GM19025 (cell line): ENCODE measurements around the gene KDM5B.
"Not testable (repeated sequence)": the region's sequence is repeated elsewhere in the genome, so short reads cannot be mapped to it uniquely, and the experiment has no call there.

ENCODE experiments used
- ATAC-seq: cut with Tn5 transposase; IDR thresholded peaks from one replicate; pipeline ENCODE4 v1.9.1; 2021; ENCODE audit warnings: mild to moderate bottlenecking, low read depth, moderate library complexity; ENCODE audit not compliant: unreplicated experiment

Gene KDM5B

DNA sequence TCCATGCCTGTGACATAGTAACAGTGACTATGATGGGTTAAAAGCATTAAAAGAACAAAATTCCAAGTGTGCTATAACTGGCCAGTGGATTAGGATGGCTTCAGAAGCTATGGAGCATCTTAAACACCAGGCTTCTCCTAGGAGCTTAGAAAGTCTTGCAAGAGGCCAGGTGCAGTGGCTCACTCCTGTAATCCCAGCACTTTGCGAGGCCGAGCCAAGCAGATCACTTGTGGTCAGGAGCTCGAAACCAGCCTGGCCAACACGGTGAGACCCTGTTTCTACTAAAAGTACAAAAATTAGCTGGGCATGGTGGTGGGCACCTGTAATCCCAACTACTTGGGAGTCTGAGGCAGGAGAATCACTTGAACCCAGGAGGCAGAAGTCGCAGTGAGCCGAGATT is 85.2 kb downstream of the KDM5B start:
- not testable (repeated sequence) for ATAC-seq

DNA sequence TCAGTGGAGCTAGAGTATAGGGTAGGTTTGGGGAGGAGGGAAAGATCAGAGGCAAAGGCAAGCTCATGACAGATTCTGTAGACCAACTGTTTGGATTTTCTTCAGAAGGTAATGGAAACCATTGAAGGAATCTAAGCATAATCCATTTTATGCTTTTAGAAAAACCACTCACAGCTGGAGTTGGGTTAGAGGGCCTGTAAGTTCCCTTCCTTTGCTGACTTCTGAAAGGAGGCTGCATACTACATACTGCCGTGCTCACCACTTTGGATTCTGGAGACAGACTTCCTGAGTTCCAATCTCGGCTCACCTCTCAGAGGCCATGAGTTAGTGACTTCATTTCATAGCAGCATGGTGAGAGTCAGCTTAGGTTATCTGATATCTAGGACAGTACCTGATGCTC is 91.6 kb downstream of the KDM5B start:
- ATAC-seq = no peak

DNA sequence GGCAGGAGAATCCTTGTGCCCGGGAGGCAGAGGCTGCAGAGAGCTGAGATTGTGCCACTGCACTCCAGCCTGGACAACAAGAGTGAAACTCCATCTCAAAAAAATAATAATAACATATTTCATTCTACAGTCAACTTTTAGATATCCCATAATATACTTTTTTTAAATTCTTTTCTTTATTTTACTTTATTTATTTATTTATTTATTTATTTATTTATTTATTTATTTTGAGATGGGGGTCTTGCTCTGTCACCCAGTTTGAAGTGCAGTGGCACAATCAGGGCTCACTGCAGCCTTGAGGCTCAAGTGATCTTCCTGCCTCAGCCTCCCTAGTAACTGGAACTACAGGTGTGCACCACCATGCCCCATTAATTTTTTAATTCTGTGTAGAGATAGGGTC is 94.0 kb downstream of the KDM5B start:
- not testable (repeated sequence) for ATAC-seq

DNA sequence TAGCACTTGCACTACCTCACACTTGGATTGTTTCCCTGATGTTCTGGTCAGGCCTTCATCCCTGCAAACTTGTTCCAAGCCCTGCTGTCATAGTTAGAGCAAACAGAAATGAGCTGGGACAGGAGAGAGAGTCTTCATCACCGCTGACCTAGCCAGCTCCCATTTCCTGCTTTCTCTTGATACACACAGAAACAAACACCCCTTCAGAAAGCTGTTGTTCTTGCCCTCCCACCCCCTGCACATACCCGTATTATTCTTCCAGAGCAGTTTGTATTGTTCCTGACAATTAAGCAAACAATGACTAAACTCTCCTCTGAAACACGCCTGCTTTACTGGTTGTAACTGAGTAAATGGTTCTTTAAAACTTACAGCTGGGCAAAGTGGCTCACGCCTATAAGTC is 95.1 kb downstream of the KDM5B start:
- ATAC-seq = no peak

DNA sequence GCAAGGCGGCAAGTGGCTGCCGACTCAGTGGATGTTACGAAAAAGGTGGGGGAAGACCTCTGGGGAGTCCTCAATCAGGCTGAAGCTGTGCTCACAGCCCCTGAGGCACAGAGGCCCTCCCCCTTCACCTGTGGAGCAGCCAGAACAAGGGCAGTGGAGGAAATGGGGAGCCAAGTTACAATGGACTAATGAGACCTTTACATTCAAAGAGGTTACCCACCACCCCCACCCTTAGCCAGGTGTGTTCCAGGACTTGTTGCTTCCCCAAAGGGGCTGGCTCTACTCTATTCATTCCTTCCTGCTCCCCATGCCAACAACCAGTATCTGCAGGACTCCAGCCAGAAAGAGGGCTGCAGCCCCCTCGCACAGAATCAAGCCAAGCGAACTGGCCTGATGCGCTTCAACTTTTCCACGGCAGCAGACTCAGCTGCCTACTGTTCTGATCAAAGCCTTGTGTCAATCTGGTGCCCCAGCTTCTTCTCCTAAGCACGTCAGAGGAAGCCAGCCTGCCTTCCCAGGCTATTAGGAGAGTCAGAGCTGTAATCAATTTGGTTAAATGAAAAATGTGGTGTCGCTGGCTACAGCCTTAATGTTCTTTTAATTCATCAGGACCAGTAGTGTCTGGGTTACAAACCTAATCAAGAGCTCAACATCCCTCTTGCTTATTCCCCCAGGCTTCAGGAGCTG is 96.1 kb downstream of the KDM5B start:
- no peak for ATAC-seq

DNA sequence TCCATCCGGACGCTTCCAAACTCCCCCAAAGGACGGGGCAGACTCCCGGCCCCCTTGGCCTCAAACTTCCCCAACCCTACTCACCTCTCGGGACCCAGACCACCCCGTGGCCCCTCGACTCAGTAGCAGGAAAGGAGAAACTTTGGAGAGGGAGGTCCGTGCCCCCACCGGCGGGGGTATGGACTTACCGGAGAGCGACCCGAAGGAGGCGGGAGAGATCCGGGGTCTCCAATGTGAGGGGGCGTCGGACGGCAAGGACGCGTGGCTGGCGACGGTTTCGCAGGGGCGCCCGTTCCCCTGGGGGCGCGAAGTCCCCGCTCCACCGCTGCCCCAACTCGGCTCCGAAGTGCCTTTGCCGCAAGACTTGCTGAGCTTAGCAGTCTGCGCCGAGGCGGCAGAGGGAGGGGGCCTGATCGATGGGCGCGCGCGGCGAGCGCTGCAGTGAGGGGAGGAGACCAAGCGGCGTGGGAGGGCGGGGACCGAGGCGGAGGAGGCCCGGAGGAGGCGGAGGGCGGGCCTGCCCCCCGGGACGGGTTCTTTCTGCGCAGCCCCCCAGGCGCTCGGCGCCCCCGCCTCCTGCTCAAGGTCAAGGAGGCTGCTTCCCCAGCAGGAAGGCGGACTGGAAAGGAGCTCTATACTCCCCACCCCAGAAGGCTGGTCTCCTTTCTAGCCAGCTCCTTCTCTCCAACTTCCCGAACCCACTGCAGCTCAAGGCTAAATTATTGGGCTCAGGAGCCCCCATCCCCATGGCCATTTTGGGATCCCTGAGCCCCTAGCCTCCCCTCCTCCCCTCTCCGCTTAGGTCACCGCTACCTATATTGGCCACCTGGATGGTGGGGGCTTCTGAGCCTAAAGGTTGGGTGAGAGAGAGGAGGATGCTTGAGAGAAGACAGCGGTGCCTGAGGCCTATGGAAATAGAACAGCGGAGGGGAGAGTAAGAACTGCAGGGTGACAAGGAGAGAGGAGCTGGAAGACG is 97.9 kb downstream of the KDM5B start, which contains the start of gene SYT2:
Gene SYT2 (minus strand): TSS at position 385 of the 976 bp plus-strand sequence. CDS start 104,682 bp downstream, outside the sequence.
- no peak for ATAC-seq

DNA sequence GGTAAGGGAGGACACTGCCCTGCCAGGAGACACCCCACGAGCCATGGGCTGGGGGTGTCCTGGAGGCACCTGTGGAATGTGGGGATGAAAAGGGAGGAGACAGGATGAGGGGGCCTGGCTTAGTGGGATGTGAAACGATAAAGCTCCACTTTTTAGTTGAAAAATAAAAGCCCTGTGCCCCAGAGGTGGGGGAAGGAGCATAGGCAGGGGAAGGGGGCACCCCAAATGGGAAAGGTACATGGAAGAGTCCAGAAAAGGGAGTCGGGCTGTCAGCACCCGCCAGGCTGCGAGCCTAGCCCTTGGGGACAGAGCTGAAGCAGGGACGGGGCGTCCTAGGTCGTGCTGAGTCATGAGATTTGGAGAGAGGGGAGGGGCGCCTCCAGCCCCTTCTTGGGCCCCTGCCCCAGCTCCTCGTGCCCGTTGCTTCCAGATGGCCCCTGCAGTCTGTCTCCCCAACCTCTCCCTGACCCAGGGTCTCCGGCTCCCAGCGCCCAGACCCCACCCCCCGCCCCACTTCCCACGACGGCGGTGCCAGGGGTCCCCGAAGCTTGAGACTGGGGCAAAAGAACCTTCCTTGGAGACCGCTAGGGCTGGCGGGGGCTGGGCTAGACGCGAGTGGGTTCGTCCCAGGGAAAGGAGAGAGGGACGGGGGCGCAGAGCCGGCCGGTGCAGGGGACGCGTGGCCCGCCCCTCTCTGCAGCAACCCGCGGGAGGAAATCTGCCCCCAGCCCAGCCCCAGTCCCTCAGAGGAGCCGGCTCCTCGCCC is 98.8 kb downstream of the KDM5B start:
- no peak for ATAC-seq

DNA sequence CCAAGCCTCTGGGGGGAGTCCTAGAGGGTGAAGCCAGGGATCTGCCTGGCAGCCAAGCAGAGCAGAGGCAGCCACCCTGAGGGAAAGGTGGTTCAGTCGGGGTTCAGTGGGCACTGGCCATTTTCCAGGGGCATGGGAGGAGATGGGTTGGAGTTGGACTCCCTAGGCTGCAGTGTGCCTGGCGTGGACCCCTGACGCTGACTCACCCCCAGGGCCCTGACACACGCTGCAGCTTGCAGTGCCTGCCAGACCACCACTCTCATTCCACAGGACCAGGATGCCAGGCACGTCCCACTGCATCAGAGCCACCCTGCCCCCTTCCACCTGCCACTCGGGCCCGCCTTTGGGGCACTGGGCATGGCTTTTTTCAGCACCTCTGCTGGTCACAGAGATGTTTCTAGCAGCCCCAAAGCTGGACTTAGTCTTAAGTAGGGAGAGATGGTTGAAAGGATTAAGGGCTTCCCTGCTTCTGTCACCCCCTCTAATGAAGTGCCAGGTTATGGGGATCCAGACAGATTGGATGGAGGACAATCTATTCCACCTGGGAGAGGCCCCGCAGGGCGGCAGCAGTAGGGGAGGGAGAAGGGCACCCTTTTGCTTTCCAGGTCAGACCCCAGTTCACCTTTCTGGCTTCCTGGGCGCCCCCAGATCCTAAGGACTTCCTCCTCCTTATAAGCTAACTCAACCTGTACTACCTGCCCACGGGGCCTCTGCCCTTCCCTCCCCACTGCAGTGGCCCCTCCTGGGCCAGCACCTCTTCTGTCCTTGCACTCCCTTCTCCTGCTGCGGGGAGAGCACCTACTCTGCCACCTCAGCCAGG is 99.6 kb downstream of the KDM5B start:
- ATAC-seq = no peak

DNA sequence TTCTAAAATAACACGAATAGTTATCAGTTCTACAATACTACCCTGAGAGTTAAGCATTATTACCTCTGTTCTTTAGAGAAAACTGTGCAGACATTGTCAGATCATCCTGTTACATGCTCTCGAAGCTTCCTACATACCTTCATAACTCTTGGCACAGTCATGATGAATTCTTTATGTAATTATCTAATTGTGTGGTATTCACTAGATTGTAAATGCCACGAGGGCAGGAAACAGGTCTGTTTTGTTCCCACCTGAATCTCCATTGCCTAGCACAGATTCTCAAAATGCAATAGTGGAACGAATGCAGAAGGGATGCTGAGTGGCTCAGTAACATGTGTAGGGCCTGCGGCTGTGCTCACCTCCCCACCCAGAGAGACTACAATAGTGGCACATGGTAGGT is 101.4 kb downstream of the KDM5B start:
- ATAC-seq = no peak

DNA sequence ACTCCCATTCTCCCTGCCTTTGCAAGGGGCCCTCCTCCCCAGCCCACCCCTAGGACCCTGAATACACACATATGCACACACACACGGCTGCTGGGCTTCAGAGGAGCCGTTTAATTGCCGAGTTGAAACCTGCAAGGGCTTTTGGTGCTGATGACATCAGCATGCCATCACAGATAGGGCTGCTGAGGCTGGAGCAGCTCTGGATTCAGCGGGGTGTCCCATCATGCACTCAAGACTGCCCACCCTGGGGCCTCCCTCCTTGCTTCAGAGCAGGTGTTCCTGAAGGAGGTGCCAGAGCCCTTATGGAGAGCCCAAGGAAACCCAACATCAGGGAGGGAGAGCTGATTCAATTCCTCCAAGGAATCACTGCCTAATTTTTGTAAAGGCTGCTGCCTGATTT is 103.6 kb downstream of the KDM5B start:
- ATAC-seq = no peak

DNA sequence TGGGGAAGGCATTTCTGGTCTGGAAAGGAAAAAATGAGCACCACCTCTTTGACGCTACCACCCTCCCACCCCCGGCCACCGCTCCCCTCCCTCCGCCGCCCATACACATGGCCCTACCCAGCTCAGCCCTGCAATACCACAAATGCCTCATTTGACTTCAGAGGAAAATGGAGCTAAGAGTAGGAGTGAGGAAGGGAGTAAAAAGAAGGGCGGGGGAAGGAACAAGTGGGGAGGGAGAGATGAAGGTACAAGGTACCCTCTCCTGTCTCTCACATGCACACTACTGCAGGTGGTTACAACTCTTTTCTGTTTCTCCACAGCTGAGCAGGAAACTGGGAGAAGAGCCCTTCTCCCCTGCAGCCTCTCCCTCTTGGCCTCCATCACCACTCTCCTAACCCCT is 105.0 kb downstream of the KDM5B start:
- ATAC-seq = no peak

DNA sequence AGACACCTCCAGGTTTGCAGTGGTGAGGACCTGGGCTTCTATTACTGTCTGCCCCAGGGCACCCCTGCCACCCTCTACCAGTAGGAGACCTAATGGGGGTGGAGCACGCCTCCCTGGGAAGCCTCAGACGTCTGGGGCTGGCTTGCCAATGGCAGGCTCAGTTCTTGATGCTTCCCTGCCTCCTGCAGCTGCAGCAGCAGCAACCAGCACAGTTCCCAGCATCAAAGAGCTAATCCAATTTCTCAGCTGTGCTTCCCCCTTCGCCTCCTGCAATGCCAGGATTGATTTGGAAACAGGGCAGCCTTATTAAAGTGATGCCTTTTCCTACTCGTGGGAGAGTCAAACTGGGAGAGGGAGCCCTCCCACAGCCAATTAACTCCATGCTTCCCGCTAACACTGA is 106.1 kb downstream of the KDM5B start:
- no peak for ATAC-seq

DNA sequence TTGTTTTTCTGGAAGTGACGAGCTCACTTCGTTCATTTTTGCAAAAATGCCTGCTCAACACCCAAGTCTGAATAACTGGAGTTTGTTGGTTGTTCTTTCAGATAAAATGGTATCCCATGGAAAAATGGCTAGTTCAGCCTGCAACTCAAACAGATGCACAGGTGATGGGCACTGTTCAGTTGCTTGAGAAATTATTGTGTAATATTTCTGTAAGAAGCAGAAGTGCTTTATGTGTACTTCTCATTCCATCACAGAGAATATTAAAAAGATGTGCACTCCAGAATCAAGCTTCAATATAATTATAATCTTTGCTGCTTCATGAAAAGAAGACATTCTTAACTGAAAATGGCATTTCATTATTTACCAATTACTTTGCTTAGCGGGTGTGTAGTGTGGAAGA is 107.0 kb downstream of the KDM5B start:
- no peak for ATAC-seq

DNA sequence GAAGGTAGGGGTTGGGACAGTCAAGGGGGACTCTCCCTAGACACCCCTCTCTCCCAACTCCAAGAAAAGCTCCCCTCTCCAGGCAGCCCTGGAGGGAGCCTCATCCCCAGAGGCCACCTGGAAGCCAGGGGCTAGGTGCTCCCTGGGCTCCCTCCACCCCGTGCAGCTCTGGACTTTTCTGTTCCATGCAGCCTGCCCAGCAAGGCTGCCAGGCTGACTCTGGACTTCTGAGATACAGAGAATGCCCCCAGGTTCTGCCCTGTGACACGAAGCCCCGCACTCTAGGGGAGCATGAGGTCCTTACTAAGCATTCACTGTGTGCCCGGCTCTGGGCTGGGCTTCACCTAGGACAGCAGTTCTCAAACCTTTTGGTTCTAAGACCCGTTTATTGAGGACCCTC is 108.2 kb downstream of the KDM5B start:
- no peak for ATAC-seq

DNA sequence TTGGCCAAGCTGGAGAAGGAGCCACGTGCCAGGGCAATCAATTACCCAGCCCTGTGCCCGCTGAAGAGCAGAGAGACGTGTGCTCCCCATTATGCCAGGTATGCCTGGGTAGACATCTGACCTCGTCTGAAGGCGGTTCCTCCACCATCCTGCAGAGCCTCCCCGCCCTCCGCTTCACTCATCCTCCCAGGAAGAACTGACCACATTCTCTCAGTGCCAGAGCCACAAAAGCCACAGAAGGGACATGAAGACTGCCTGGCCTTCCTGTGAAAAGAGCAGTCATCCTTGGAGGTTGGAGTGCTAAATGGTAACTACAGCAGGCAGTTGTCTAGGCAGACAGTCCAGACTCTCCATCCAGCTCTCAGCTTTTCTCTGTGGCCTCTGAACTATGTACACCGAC is 109.9 kb downstream of the KDM5B start:
- ATAC-seq = no peak

DNA sequence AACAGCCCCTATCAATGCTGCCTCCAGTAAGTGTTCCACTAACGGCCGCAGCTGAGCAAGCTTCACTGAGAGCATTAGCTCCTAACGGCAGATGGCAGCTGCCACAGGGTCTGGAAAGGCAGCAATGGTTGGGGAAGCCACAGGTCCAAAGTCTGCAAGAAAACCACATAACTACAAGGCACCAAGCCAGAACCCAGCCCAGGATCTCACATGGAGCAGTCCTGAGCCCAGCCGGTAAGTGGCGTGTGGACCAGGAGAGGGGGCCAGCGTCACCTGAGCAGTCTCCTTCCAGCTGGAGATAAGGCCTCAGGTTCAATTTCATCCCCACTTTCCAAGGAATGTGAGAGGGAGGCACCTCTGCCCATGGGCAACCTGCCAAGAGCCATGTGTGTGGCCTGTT is 111.2 kb downstream of the KDM5B start:
- no peak for ATAC-seq

DNA sequence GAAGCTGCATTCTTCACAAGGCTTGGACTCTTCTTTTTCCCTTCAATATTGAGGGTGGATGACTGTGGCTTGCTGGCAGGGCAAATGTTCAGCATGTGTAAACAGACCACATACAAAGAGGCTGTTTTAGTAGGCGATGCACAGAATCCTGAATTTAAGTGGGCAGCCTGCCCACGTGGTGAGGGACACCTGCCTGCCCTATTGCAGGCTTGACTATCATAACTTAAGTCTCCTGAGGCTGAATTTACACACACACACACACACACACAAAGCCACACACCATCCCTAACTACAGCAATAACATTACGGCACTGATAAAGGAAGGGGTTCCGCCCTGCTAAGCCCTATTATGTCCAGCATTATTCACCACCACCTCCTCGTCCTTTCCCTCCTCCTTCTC is 113.9 kb downstream of the KDM5B start:
- ATAC-seq = no peak

DNA sequence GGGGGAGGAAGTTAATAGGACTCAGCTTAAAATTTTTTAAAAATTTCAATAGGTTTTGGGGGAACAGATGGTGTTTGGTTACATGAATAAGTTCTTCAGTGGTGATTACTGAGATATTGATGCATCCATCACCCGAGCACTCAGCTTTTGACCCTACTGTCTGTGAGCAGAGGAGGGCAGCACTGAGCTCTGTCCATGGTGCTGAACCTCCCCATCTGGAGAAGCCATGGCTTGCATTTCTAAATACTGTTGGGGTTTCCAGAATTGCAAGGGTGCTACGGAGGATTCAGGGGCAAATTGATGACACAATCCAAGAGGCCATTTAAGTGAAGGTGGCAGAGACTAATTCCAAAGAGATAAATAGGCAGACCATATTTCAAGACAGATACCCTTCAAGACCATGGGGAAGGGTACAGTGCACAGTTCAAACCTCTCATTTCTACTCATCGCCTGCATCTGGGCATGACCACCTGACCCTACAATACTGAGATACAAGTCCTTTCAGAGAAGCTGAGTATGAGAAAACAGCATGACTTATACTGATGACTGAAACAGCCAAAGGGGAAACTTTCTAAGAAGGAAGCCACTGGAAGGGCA is 115.2 kb downstream of the KDM5B start:
- ATAC-seq = no peak

DNA sequence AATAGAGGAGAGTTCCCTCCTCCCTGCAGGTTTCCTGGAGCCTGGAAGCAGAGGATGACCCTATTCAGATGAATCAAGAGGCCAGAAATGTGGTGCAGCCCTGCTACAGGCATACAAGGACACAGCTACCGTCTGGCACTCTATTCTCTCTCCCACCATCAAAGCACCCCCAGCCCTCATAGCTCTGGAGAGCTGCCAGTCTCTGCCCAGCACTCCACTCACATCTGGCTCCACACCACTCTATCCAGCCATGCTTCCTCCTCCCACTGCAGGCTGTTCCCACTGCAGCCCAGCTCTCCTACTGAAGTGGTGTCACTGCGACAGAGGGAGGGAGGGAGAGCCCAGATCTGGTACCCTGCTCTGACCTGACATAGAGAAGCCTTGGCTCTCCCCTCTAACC is 116.4 kb downstream of the KDM5B start:
- no peak for ATAC-seq
